GM13977 (cell line): ENCODE data around the gene SLC12A8.

Source experiments
- DNase-seq: peaks from one replicate; pipeline ENCODE4 v3.0.0; 2012; ENCODE audit warnings: low spot score
- CTCF ChIP-seq: IDR thresholded peaks from 2 replicates; pipeline ENCODE4 v1.5.1; 2012; ENCODE audit warnings: mild to moderate bottlenecking, control low read depth; ENCODE audit not compliant: insufficient read depth; ENCODE audit errors: extremely low read depth, missing control alignments
- in situ Hi-C: fragments of 300-500 bp; cut with MboI; formaldehyde crosslinking; loops from one replicate; pipeline ENCODE4 v1.12.0; 2022; ENCODE audit warnings: low sequenced_read_pairs, low pct_unique_long_range_greater_than_20kb, mixed read lengths, inconsistent platforms; ENCODE audit not compliant: unreplicated experiment

SLC12A8 gene

GRCh38 chr3:125057186-125057850 lies 155.2 kb downstream of the SLC12A8 start:
- in situ Hi-C loops = no loop called here
- no peak for TF ChIP-seq CTCF
- no peak for DNase-seq

- no peak for TF ChIP-seq CTCF
- peak; percentile 94 for DNase-seq
- in situ Hi-C loops = no loop called here
These were observed 156.4 kb downstream of the SLC12A8 start, which contains the start of gene HEG1 for GRCh38 chr3:125055913-125056745. TSS of gene HEG1 (minus strand) at chr3:125055997. CDS start at chr3:125055890, 107 bp downstream.

- DNase-seq = peak; percentile 76
- in situ Hi-C loops = no loop called here
- peak; percentile 12 for TF ChIP-seq CTCF
These were observed 157.1 kb downstream of the SLC12A8 start for GRCh38 chr3:125055331-125055912.

GRCh38 chr3:125054449-125055329 lies 157.9 kb downstream of the SLC12A8 start:
- in situ Hi-C loops = no loop called here
- DNase-seq = peak; percentile 82
- no peak for TF ChIP-seq CTCF

- DNase-seq = no peak
- no peak for TF ChIP-seq CTCF
- in situ Hi-C loops = no loop called here
These were observed 158.5 kb downstream of the SLC12A8 start for GRCh38 chr3:125054062-125054448.

- in situ Hi-C loops = no loop called here
- DNase-seq = no peak
- no peak for TF ChIP-seq CTCF
These were observed 159.2 kb downstream of the SLC12A8 start for GRCh38 chr3:125053304-125053699.
